HG03442 (cell line): Measurements from ENCODE around the gene TAF1C.
"Not testable (repeated sequence)": the region's sequence is repeated elsewhere in the genome, so short reads cannot be mapped to it uniquely, and the experiment has no call there.

ENCODE experiments used
- ATAC-seq: cut with Tn5 transposase; IDR thresholded peaks from one replicate; pipeline ENCODE4 v1.9.1; 2021; ENCODE audit warnings: mild to moderate bottlenecking, moderate library complexity; ENCODE audit not compliant: unreplicated experiment

TAF1C gene

DNA sequence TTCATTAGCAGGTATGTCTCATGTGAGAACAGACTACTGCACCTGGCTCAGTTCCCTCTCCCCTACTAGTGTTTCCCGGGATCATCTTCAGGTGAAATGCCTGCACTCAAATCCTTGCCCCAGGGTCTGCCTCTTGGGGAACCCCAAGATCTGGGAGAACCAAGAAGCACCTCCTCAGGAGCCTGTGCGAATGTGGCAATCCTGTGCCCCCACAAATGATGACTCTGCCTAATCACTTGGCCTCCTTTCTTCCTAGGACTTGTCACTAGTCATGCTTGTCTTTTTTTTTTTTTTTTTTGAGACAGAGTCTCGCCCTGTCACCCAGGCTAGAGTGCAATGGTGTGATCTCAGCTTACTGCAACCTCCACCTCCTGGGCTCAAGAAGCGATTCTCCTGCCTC, 25.8 kb upstream of the TAF1C start:
- ATAC-seq = no peak

DNA sequence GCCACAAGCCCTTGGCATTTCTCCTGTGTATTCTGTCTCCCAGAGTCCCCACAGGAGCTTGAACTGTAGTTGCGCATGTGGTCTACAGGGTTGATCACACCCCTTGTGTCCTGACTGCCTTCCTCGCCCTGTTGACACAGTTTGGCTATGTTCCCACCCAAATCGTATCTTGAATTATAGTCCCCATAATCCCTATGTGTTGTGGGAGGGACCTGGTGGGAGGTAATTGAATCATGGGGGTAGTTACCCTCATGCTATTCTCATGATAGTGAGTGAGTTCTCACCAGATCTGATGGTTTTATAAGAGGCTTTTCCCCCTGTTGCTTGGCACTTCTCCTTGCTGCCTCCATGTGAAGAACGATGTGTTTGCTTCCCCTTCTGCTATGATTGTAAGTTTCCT, 25.3 kb upstream of the TAF1C start:
- no peak for ATAC-seq

DNA sequence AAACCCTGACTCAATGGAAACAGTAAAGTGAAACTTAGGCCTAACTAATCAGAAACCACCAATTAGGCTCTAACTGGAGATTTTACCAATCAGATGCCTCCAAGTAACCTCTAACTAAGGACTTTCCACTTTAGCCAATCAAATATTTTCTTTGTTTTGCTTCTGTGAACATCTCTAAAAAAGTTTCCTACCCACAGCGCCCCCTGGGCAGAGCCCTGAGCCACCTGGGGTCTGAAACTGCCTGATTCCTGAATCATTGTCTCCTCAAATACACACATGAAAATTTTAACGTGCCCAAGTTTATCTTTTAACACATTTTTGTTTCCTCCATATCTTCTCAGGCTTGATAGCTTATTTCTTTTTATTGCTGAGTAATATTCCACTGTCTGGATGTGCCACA, 23.1 kb upstream of the TAF1C start:
- ATAC-seq = no peak

GRCh38 chr16:84207879-84208278, 21.0 kb upstream of the TAF1C start:
- no peak for ATAC-seq

DNA sequence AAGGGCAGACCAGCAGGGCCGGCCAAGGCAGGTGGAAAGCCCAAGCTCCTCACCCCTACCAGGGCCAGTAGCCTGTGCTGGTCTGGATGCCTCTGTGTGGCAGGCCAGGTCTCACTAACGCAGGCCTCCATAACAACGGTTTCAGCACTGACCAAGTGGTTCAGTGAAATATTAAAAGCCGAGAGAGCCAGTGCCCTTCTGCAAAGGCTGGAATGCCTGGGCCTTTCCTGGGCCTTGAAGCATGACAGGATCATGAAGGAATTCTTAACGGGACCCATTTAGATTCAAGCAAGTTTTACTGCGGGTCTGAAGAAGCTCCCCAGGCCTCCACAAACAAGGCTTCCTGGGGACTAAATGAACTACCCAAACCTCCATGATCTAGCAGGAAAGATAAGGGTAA, 20.4 kb upstream of the TAF1C start:
- ATAC-seq = no peak

DNA sequence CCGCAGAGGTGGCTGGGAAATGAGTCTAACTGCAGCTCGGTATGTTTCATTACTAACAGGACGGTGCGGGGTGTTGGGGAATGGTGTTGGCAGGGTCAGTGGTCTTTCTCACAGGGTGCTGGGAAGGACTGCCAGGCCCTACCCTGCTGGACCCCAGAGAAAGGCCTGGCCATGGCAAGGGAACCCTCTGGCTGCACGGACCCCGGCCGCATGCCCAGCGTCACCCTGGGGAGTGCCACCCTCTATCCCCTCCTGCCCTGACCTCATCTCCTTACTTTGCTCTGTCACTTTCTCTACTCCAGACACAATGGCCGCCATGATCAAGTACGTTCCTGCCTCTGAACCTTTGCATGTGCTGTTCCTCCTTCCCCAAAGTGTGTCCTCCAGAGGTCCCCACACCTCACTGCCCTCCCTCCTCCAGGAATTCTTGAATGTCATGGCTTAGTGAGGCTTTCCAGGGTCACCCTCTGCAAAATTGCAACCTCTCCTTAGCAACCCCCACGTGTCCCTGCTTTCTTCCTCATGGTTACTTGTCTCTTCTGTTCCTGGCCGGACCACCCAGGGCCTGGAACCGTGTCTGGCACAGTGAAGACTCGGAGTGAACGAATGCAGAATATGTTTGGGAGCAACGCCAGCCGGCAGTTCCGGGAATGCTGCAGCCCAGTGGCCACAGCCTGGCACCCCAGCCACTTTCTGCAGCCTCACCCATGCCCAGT, 19.3 kb upstream of the TAF1C start:
- ATAC-seq = no peak

GRCh38 chr16:84205123-84205522, 18.3 kb upstream of the TAF1C start:
- ATAC-seq = not testable (repeated sequence)

- ATAC-seq = not testable (repeated sequence)
Observed at GRCh38 chr16:84204551-84204950, 17.7 kb upstream of the TAF1C start.

GRCh38 chr16:84199861-84200260, 13.0 kb upstream of the TAF1C start:
- ATAC-seq = no peak

DNA sequence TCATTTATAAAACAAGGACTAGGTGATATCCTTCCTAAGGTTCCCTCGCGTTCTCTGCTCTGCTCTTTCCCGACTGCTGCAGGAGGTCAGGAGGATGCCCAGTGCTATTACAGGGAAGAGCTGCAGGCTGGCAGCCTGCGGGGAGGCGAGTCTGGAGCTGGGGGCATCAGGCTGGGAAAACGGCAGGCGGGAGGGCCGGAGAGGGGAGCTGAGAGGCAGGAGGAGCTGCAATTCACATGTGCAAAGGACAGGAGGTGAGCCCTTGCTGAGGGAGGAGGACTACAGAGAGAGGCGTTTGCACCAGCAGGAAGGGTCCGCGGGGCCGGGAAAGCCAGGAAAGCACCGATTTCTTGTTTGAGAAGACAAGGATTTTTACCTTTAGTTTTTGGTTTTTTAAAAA, 12.2 kb upstream of the TAF1C start:
- no peak for ATAC-seq

- ATAC-seq = no peak
Observed at GRCh38 chr16:84198401-84198800, 11.5 kb upstream of the TAF1C start.

DNA sequence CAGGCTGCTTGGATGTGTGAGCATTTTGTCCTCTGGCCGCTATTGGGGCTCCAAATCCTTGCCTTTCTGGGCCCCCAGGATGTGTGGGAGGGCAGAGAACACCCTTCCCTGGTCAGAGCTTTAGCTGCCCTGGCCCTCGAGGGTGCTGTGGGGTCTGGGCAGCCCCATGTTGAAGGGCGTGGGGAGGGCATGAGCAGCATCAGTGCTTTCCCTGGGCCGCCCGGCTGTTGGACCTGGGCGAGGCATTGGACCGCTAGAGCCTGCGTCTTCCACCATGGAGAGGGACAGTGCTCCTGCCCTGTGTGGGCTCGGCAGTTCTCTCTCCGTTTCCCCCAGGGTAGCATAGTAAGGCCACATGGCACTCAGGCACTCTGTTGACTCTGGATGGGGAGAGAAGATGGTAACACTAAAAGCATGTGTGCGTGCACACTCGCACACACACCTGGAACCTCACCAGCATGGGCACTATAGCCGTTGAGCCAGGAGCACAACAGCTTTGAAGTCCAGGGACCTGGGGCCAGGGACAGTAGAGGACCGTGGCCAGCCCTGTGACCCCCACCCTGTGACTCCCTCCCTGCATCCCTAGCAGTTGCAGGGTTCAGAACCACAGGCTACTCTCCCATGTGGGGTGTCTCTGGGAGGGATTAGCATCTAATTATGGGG, 10.7 kb upstream of the TAF1C start:
- ATAC-seq = no peak

- ATAC-seq = no peak
Observed at GRCh38 chr16:84196727-84197394, 10.0 kb upstream of the TAF1C start.

DNA sequence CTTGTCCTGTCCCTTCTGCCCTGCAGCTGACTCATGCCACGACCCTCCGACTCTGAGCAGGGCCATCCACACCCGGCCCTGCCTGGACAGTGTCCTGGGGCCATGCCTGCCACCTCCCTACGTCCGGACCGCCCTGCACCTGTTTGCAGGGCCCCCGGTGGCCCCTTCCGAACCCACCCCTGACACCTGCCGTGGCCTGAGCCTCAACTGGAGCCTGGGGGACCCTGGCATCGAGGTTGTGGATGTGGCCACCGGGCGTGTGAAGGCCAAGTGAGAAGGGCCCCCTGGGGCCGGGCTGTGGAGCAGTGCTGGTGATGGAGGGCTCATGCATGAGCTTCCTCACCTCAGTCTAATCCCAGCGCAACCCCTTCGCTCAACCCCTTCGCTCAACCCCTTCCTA, 9.2 kb upstream of the TAF1C start:
- no peak for ATAC-seq

- ATAC-seq = no peak
Observed at GRCh38 chr16:84195201-84196093, 8.6 kb upstream of the TAF1C start.

GRCh38 chr16:84194470-84195200, 7.8 kb upstream of the TAF1C start:
- ATAC-seq = no peak

GRCh38 chr16:84194018-84194417, 7.2 kb upstream of the TAF1C start:
- no peak for ATAC-seq

- ATAC-seq = no peak
Observed at GRCh38 chr16:84193480-84193879, 6.6 kb upstream of the TAF1C start.

DNA sequence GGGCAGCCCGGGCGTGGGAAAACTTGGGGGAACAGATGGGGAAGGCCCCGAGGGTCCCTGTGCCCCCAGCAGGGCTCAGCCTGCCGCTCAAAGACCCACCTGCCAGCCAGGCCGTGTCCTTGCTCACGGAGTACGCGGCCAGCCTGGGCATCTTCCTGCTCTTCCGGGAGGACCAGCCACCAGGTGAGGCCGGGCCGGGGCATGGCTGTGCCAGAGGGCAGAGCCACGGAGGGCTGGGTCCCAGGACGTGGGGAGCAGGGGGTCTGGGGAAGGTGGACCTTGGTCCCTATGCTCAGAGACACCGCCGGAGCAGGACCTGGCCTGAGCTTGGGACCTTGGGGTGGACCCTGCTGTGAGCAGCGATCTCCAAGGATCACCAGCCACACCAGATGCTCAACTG, 4.6 kb upstream of the TAF1C start:
- ATAC-seq = no peak

DNA sequence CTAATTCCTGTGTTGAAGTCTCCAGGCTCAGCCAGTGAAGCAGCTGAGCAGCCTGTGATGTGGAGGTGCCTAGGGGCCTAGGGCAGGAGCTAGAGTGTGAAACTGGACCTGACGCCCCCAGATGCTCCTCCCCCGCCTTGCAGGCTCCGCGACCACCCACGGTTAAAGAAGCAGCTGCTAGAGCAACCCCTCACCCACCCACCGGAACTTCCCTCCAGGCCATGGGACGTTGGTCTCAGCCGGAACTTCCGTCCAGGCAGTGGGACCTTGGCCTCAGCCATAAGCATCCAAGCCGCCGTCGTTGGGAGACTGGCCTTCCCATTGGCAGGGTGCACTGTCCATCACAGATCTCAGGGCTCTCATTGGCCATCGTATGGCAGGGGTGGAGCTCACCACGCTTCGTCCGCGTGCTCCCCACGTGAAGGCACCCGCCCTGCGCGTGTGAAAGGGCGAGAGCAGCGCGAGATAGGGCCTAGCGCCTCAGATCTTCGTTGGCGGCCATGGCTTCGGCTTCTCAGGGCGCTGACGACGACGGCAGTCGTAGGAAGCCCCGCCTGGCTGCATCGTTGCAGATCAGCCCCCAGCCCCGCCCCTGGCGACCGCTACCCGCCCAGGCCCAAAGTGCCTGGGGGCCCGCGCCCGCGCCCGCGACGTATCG, 4.0 kb upstream of the TAF1C start, which contains the start of gene ADAD2:
ADAD2 (plus strand) TSS at position 427 of the 658 bp plus-strand sequence; CDS start at position 501, 74 bp downstream.
- no peak for ATAC-seq
